H9 (cell line): Measurements from ENCODE around the gene NUP155. TPM values are rescaled to one million over a fixed set of nuclear protein-coding genes. Genes with fewer than 3 reads are reported as not detected.

Experiments used
- DNase-seq: peaks from one replicate; pipeline ENCODE4 v3.0.0-alpha.2; 2017
- H2AFZ ChIP-seq: one replicate; pipeline ENCODE4 v1.6.1; 2013; ENCODE audit warnings: mild to moderate bottlenecking, low read length, control low read depth, moderate library complexity
- H2AK5ac ChIP-seq: 2 replicates; pipeline ENCODE4 v1.6.1; 2013; ENCODE audit warnings: low read length, control low read depth, mixed read lengths; ENCODE audit not compliant: insufficient read length
- H2BK120ac ChIP-seq: one replicate; pipeline ENCODE4 v1.6.1; 2013; ENCODE audit warnings: low read depth, mild to moderate bottlenecking, low read length, control low read depth, inconsistent platforms; ENCODE audit not compliant: poor library complexity, severe bottlenecking
- H2BK12ac ChIP-seq: 2 replicates; pipeline ENCODE4 v1.6.1; 2013; ENCODE audit warnings: low read length, control low read depth, mixed read lengths, low read depth; ENCODE audit not compliant: insufficient read length
- H2BK15ac ChIP-seq: 2 replicates; pipeline ENCODE4 v1.6.1; 2013; ENCODE audit warnings: low read depth, low read length, control low read depth
- H2BK20ac ChIP-seq: one replicate; pipeline ENCODE4 v1.6.1; 2013; ENCODE audit warnings: low read depth, mild to moderate bottlenecking, low read length, control low read depth, inconsistent platforms; ENCODE audit not compliant: poor library complexity, severe bottlenecking
- H2BK5ac ChIP-seq: 2 replicates; pipeline ENCODE4 v1.6.1; 2013; ENCODE audit warnings: low read length, control low read depth, mixed read lengths; ENCODE audit not compliant: insufficient read length
- H3K14ac ChIP-seq: 2 replicates; pipeline ENCODE4 v1.6.1; 2013; ENCODE audit warnings: low read length, control low read depth; ENCODE audit not compliant: insufficient read depth
- H3K18ac ChIP-seq: 2 replicates; pipeline ENCODE4 v1.6.1; 2013; ENCODE audit warnings: low read depth, mild to moderate bottlenecking, mixed read lengths, low read length, control low read depth; ENCODE audit not compliant: insufficient read length
- H3K23ac ChIP-seq: 2 replicates; pipeline ENCODE4 v1.6.1; 2013; ENCODE audit warnings: low read length, control low read depth, mixed read lengths, low read depth; ENCODE audit not compliant: insufficient read length
- H3K23me2 ChIP-seq: 2 replicates; pipeline ENCODE4 v1.6.1; 2013; ENCODE audit warnings: low read depth, mild to moderate bottlenecking, mixed read lengths, low read length, control low read depth; ENCODE audit not compliant: insufficient read length, poor library complexity, severe bottlenecking
- H3K27ac ChIP-seq: 2 replicates; pipeline ENCODE4 v1.5.1; 2013; ENCODE audit warnings: low read length, control low read depth, mixed read lengths, low read depth; ENCODE audit not compliant: insufficient read length
- H3K27me3 ChIP-seq: 2 replicates; pipeline ENCODE4 v1.6.1; 2013; ENCODE audit warnings: low read length, control low read depth, inconsistent platforms; ENCODE audit not compliant: insufficient read depth
- H3K4ac ChIP-seq: 2 replicates; pipeline ENCODE4 v1.6.1; 2013; ENCODE audit warnings: low read depth, mild to moderate bottlenecking, control low read depth, inconsistent platforms, low read length, moderate library complexity
- H3K4me1 ChIP-seq: 2 replicates; pipeline ENCODE4 v1.6.1; 2013; ENCODE audit warnings: low read length, control low read depth, inconsistent platforms; ENCODE audit not compliant: insufficient read depth
- H3K4me2 ChIP-seq: 2 replicates; pipeline ENCODE4 v1.6.1; 2013; ENCODE audit warnings: low read length, control low read depth, mixed read lengths; ENCODE audit not compliant: insufficient read length, insufficient read depth
- H3K56ac ChIP-seq: 2 replicates; pipeline ENCODE4 v1.6.1; 2013; ENCODE audit warnings: low read depth, mild to moderate bottlenecking, mixed read lengths, low read length, control low read depth; ENCODE audit not compliant: insufficient read length
- H3K79me1 ChIP-seq: 2 replicates; pipeline ENCODE4 v1.6.1; 2013; ENCODE audit warnings: low read depth, mild to moderate bottlenecking, moderate library complexity, low read length, control low read depth, inconsistent platforms; ENCODE audit not compliant: insufficient read depth, poor library complexity, severe bottlenecking
- H3K79me2 ChIP-seq: 2 replicates; pipeline ENCODE4 v1.6.1; 2013; ENCODE audit warnings: low read length, control low read depth, inconsistent platforms; ENCODE audit not compliant: insufficient read depth
- H3K9ac ChIP-seq: 2 replicates; pipeline ENCODE4 v1.6.1; 2013; ENCODE audit warnings: low read length, control low read depth, mixed read lengths; ENCODE audit not compliant: insufficient read length; ENCODE audit errors: extremely low read depth
- H3K9me3 ChIP-seq: one replicate; pipeline ENCODE4 v1.6.1; 2013; ENCODE audit warnings: low read depth, low read length, inconsistent platforms; ENCODE audit not compliant: control insufficient read depth
- H3T11ph ChIP-seq: one replicate; pipeline ENCODE4 v1.6.1; 2013; ENCODE audit warnings: mild to moderate bottlenecking, low read length, control low read depth, inconsistent platforms
- H4K20me1 ChIP-seq: one replicate; pipeline ENCODE4 v1.6.1; 2013; ENCODE audit not compliant: control insufficient read depth, insufficient read length, insufficient read depth
- H4K5ac ChIP-seq: 2 replicates; pipeline ENCODE4 v1.6.1; 2013; ENCODE audit warnings: low read depth, mild to moderate bottlenecking, mixed read lengths, low read length, control low read depth; ENCODE audit not compliant: insufficient read length
- H4K8ac ChIP-seq: replicated peaks from 2 replicates; pipeline ENCODE4 v1.6.1; 2013; ENCODE audit warnings: low read length, control low read depth, mixed read lengths, low read depth; ENCODE audit not compliant: insufficient read length
- H4K91ac ChIP-seq: 2 replicates; pipeline ENCODE4 v1.6.1; 2013; ENCODE audit warnings: low read depth, mild to moderate bottlenecking, moderate library complexity, mixed read lengths, low read length, control low read depth; ENCODE audit not compliant: insufficient read length
- H3K27ac Mint-ChIP-seq, 3 experiments: 2 replicates in 2 of 3; 3 replicates in 1 of 3; pipeline ENCODE4 v1.8.0; 2020 to 2021; ENCODE audit warnings: mixed read lengths in 3 of 3, mild to moderate bottlenecking in 1 of 3, moderate library complexity in 1 of 3
- H3K27me3 Mint-ChIP-seq: 2 replicates; pipeline ENCODE4 v1.8.0; 2021; ENCODE audit warnings: low read depth, mild to moderate bottlenecking, moderate library complexity, mixed read lengths
- H3K36me3 Mint-ChIP-seq, 3 experiments: 2 replicates in 2 of 3; 3 replicates in 1 of 3; pipeline ENCODE4 v1.8.0; 2020 to 2021; ENCODE audit warnings: low read depth in 3 of 3, mixed read lengths in 3 of 3; ENCODE audit not compliant: insufficient read depth in 1 of 3
- H3K4me1 Mint-ChIP-seq, 2 experiments: 2 replicates each; pipeline ENCODE4 v1.8.0; 2020; ENCODE audit warnings: mixed read lengths in 2 of 2
- H3K4me3 Mint-ChIP-seq, 2 experiments: 2 replicates in 1 of 2; 3 replicates in 1 of 2; pipeline ENCODE4 v1.8.0; 2020 to 2021; ENCODE audit warnings: mild to moderate bottlenecking in 2 of 2, mixed read lengths in 2 of 2, moderate library complexity in 1 of 2
- H3K9me3 Mint-ChIP-seq, 2 experiments: 2 replicates in 1 of 2; 3 replicates in 1 of 2; pipeline ENCODE4 v1.8.0; 2020; ENCODE audit warnings: mild to moderate bottlenecking in 2 of 2, mixed read lengths in 2 of 2, moderate library complexity in 1 of 2
- CTCF ChIP-seq: fragments of 200-600 bp; sonication (generic); conservative IDR thresholded peaks from 3 replicates; pipeline ENCODE4 v1.8.0; 2021; ENCODE audit warnings: antibody characterized with exemption, mild to moderate bottlenecking
- WGBS: extraction: QIAGEN DNeasy Blood & Tissue Kit; methylation state at CpG from one replicate; pipeline ENCODE4 v1.1.7; 2013; ENCODE audit warnings: missing lambda C conversion rate, low lambda C conversion rate, mixed read lengths; ENCODE audit not compliant: insufficient read length; ENCODE audit errors: extremely low coverage; 5-methylcytosine and 5-hydroxymethylcytosine counted together
- long read RNA-seq: library from polyadenylated mRNA; unstranded; transcript quantifications from one replicate; pipeline ENCODE4 v2.0.0, GENCODE V29; 2020
- total RNA-seq: library from RNA; stranded (reverse); gene quantifications from 2 replicates; pipeline ENCODE4 v1.2.1, GENCODE V29; 2021

Gene NUP155
- 80.6 and 82.4 TPM in 2 replicates for total RNA-seq
- long read RNA-seq, full-length matches to known transcripts = 141 of 261 reads
- long read RNA-seq, partial matches to known transcripts = 96 of 261 reads
- long read RNA-seq, other reads (novel, unspliced or antisense) = 24 of 261 reads

DNA sequence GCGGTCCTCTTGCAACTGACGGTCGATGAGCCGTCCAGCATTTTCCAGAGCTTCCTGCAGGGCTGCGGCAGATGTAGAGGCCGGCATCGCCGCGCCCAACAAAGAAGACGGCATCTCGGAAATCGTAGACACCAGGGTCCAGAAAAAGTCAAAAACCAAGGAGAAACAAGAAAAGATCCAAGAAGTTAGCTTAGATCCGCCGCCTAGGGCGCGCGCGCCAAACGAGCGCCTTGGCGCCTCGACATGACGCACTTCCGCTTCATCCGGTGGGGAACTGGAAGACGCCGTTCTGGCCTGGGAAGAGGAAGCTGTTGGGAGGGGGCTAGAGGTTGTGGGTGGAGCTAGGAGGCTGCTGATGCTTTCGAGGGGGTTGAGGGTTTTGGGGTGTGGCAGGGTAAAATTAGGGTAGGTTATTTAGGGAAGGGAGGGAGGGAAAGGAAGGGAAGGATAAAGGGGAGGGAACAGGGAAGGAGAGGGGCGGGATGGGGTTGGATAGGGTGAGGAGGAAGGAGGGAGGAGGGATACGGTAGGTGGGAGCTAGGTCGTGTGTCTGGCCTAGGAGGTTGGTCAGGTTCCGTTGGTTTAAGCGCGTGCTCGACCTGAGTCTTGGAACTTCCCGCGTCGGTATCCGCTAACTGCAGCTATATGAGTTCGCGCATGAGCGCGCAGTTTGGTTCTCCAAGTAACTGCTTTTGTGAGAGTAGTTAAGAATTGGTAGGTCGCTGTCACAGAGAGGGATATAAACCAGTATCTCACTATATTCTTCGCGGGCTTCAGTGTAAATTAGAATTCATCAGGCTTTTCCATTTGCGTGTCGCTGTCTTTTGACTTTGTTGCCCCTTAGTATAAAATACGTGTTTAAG lies at the start of gene NUP155:
Gene NUP155, minus strand, starts transcription at position 243 of the 863 bp plus-strand sequence. Its CDS starts 129 bp downstream, at position 114.
- no peak within 1 kb of the TSS for H3T11ph ChIP-seq
- peak within 1 kb of the TSS; percentile 59 for H3K23ac ChIP-seq
- Mint-ChIP-seq H3K27me3 (no peaks in the 10 kb centered on the region), H3K4me1 (peaks cover 17 to 18% of the 10 kb centered on the region in 2 experiments), H3K4me3 (peak within 1 kb of the TSS; percentile 98 to 99), H3K9me3 (no peaks in the 10 kb centered on the region), H3K27ac (peak within 1 kb of the TSS; percentile 99 to 100 (median 99)), H3K36me3 (peaks cover 3 to 18% (median 4%) of the 10 kb centered on the region in 3 experiments; a peak in 4 of 7 replicates)
- no peak within 1 kb of the TSS for H2BK20ac ChIP-seq
- peak within 1 kb of the TSS; percentile 6 for H3K27ac ChIP-seq
- peak within 1 kb of the TSS; percentile 84 for H2AFZ ChIP-seq
- H2BK12ac ChIP-seq = no peak within 1 kb of the TSS
- DNase-seq = peak; percentile 97
- H3K4ac ChIP-seq = peak within 1 kb of the TSS; percentile 51; the same call in 1 of the 2 replicates
- H4K20me1 ChIP-seq = peaks cover 2% of the 10 kb centered on the region
- peak within 1 kb of the TSS; percentile 58 for H3K56ac ChIP-seq
- H2BK120ac ChIP-seq = no peak within 1 kb of the TSS
- peak within 1 kb of the TSS; percentile 84 for H4K91ac ChIP-seq
- peak within 1 kb of the TSS; percentile 79 for H3K14ac ChIP-seq
- no peak for TF ChIP-seq CTCF
- H4K5ac ChIP-seq = peak within 1 kb of the TSS; percentile 82
- H3K4me2 ChIP-seq = peak within 1 kb of the TSS; percentile 93
- no peak within 1 kb of the TSS for H2AK5ac ChIP-seq
- H4K8ac ChIP-seq = no peak within 1 kb of the TSS
- H3K9me3 ChIP-seq = no peaks in the 10 kb centered on the region
- peaks cover 11% of the 10 kb centered on the region for H3K79me1 ChIP-seq
- H3K79me2 ChIP-seq = peaks cover 32% of the 10 kb centered on the region
- peak within 1 kb of the TSS; percentile 12 for H2BK5ac ChIP-seq
- H3K18ac ChIP-seq = peak within 1 kb of the TSS; percentile 71
- no peaks in the 10 kb centered on the region for H3K27me3 ChIP-seq
- H2BK15ac ChIP-seq = no peak within 1 kb of the TSS
- peak within 1 kb of the TSS; percentile 98 for H3K9ac ChIP-seq
- peaks cover 12% of the 10 kb centered on the region for H3K23me2 ChIP-seq
- WGBS = no CpG with 5 or more reads among the region's 49 CpGs
- no peaks in the 10 kb centered on the region for H3K4me1 ChIP-seq
